ENCODE measurements around the gene RNFT2.
A peak's percentile ranks its signal among the peaks of the same experiment; 100 is the strongest.

Gene RNFT2

GRCh38 chr12:116737774-116738657 is at the start of gene RNFT2, which contains the start of gene SPRING1:
Gene RNFT2 (plus strand): TSS chr12:116738315. CDS start chr12:116740498, 2,183 bp downstream.
Gene SPRING1 (minus strand): TSS chr12:116738069. CDS start chr12:116737900, 169 bp downstream.
- DNase-seq (ENCODE audit: low read depth in 2 of 2): peak; percentile 96 to 98

GRCh38 chr12:116689521-116689920 is 48.6 kb upstream of the RNFT2 start:
- DNase-seq (ENCODE audit: low read depth in 2 of 2): no peak

GRCh38 chr12:116689979-116690744 is 48.0 kb upstream of the RNFT2 start:
- DNase-seq (ENCODE audit: low read depth in 2 of 2): no peak

- DNase-seq (ENCODE audit: low read depth in 2 of 2): no peak
Observed at GRCh38 chr12:116691205-116691604, 46.9 kb upstream of the RNFT2 start.

GRCh38 chr12:116691636-116692035 is 46.5 kb upstream of the RNFT2 start:
- no peak for DNase-seq (ENCODE audit: low read depth in 2 of 2)

GRCh38 chr12:116692605-116693004 is 45.5 kb upstream of the RNFT2 start:
- DNase-seq (ENCODE audit: low read depth in 2 of 2): no peak

- no peak for DNase-seq (ENCODE audit: low read depth in 2 of 2)
Observed at GRCh38 chr12:116693286-116694227, 44.6 kb upstream of the RNFT2 start.

- DNase-seq (ENCODE audit: low read depth in 2 of 2): no peak
Observed at GRCh38 chr12:116694653-116695463, 43.3 kb upstream of the RNFT2 start.

- no peak for DNase-seq (ENCODE audit: low read depth in 2 of 2)
Observed at GRCh38 chr12:116695464-116695725, 42.7 kb upstream of the RNFT2 start.

- DNase-seq (ENCODE audit: low read depth in 2 of 2): no peak
Observed at GRCh38 chr12:116697305-116697704, 40.8 kb upstream of the RNFT2 start.

- DNase-seq (ENCODE audit: low read depth in 2 of 2): no peak
Observed at GRCh38 chr12:116697716-116698115, 40.4 kb upstream of the RNFT2 start.

- no peak for DNase-seq (ENCODE audit: low read depth in 2 of 2)
Observed at GRCh38 chr12:116698116-116698515, 40.0 kb upstream of the RNFT2 start.

GRCh38 chr12:116698554-116699075 is 39.5 kb upstream of the RNFT2 start:
- DNase-seq (ENCODE audit: low read depth in 2 of 2): no peak

- DNase-seq (ENCODE audit: low read depth in 2 of 2): no peak
Observed at GRCh38 chr12:116700066-116700465, 38.0 kb upstream of the RNFT2 start.

- DNase-seq (ENCODE audit: low read depth in 2 of 2): no peak
Observed at GRCh38 chr12:116701432-116701831, 36.7 kb upstream of the RNFT2 start.

- peak; percentile 38 to 53 for DNase-seq (ENCODE audit: low read depth in 2 of 2)
Observed at GRCh38 chr12:116703214-116703795, 34.8 kb upstream of the RNFT2 start.

- DNase-seq (ENCODE audit: low read depth in 2 of 2): no peak
Observed at GRCh38 chr12:116707751-116708150, 30.4 kb upstream of the RNFT2 start.

GRCh38 chr12:116708826-116709756 is 29.0 kb upstream of the RNFT2 start:
- DNase-seq (ENCODE audit: low read depth in 2 of 2): peak; percentile 27 to 31

GRCh38 chr12:116709768-116710167 is 28.3 kb upstream of the RNFT2 start:
- DNase-seq (ENCODE audit: low read depth in 2 of 2): no peak

Measured in stimulated activated CD4-positive, alpha-beta T cell treated with anti-CD3 and anti-CD28 coated beads, Interleukin-4, amount 100 ng/mL, for 48 hours (primary cell).